ENCODE measurements around the gene P2RX7.

P2RX7 gene

DNA sequence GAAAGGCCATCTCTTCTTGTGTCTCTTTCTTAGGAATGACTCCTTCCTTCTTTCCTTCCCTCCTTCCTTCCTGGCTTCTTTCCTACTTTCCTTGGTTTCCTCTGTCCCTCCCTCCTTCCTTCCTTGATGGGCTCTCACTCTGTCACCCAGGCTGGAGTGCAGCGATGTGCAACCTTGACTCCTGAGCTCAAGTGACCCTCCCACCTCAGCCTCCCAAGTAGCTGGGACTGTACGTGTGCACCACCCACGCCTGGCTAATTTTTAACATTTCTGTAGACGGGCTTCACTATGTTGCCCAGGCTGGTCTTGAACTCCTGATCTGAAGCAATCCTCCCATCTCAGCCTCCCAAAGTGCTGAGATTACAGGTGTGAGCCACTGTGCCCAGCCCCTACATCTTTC lies 10.9 kb upstream of the P2RX7 start:
- no peaks in the 10 kb centered on the region for H3K36me3 ChIP-seq (ENCODE audit: control insufficient read depth in 2 of 2, insufficient read depth in 2 of 2, low read length in 2 of 2)
- peaks cover 0 to 2% of the 10 kb centered on the region in 2 donors for H3K27me3 ChIP-seq (ENCODE audit: control insufficient read depth in 1 of 2, insufficient read depth in 2 of 2, low read length in 2 of 2)
- H3K27ac ChIP-seq (ENCODE audit: low read length): no peak overlapping the region
- no peaks in the 10 kb centered on the region for H3K9me3 ChIP-seq (ENCODE audit: control insufficient read depth in 2 of 2, low read length in 2 of 2)
- H3K4me3 ChIP-seq (ENCODE audit: low read length in 2 of 2): no peak overlapping the region
- H3K9ac ChIP-seq (ENCODE audit: low read length in 2 of 2): no peak overlapping the region
- H3K4me1 ChIP-seq (ENCODE audit: control insufficient read depth, insufficient read depth, low read length): no peaks in the 10 kb centered on the region

GRCh38 chr12:121123488-121123887 lies 9.2 kb upstream of the P2RX7 start:
- no peaks in the 10 kb centered on the region for H3K36me3 ChIP-seq (ENCODE audit: control insufficient read depth in 2 of 2, insufficient read depth in 2 of 2, low read length in 2 of 2)
- H3K9ac ChIP-seq (ENCODE audit: low read length in 2 of 2): no peak overlapping the region
- no peak overlapping the region for H3K27ac ChIP-seq (ENCODE audit: low read length)
- H3K9me3 ChIP-seq (ENCODE audit: control insufficient read depth in 2 of 2, low read length in 2 of 2): no peaks in the 10 kb centered on the region
- no peak overlapping the region for H3K4me3 ChIP-seq (ENCODE audit: low read length in 2 of 2)
- peaks cover 0 to 2% of the 10 kb centered on the region in 2 donors for H3K27me3 ChIP-seq (ENCODE audit: control insufficient read depth in 1 of 2, insufficient read depth in 2 of 2, low read length in 2 of 2)
- no peaks in the 10 kb centered on the region for H3K4me1 ChIP-seq (ENCODE audit: control insufficient read depth, insufficient read depth, low read length)

DNA sequence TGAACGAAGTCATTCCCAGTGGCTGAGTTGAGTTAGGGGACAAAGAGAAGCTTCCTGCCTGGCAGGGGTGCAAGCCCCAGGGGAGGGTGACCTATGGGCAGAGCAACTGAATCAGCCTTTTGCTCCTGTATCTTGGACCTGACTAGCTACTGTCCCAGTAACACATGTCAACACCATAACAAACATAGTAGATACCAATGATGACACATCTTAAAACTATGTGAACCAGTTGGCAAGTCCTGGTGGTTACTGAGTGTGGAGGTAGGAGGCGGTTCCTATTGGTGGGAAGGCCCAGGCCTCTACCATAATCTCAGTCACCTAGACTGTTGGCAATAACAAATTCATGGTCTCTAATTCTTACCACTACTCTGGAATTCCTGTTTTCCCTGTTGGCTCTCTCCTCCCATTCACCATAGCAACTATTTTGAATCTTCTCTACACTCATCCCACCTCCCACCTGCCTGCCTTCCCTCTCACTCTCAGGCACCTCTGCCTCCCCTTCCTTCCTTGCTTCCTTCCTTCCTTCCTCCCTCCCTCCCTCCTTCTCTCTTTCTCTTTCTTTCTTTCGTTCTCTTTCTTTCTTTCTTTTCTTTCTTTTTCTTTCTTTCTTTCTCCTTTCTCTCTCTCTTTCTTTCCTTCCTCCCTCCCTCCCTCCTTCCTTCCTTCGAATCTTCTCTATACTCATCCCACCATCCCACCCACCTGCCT lies 8.1 kb upstream of the P2RX7 start:
- no peaks in the 10 kb centered on the region for H3K36me3 ChIP-seq (ENCODE audit: control insufficient read depth in 2 of 2, insufficient read depth in 2 of 2, low read length in 2 of 2)
- no peak overlapping the region for H3K4me3 ChIP-seq (ENCODE audit: low read length in 2 of 2)
- no peak overlapping the region for H3K27ac ChIP-seq (ENCODE audit: low read length)
- peaks cover 0 to 2% of the 10 kb centered on the region in 2 donors for H3K27me3 ChIP-seq (ENCODE audit: control insufficient read depth in 1 of 2, insufficient read depth in 2 of 2, low read length in 2 of 2)
- no peak overlapping the region for H3K9ac ChIP-seq (ENCODE audit: low read length in 2 of 2)
- H3K9me3 ChIP-seq (ENCODE audit: control insufficient read depth in 2 of 2, low read length in 2 of 2): no peaks in the 10 kb centered on the region
- no peaks in the 10 kb centered on the region for H3K4me1 ChIP-seq (ENCODE audit: control insufficient read depth, insufficient read depth, low read length)

- Histone ChIP-seq H3K27me3 (ENCODE audit: control insufficient read depth in 1 of 2, insufficient read depth in 2 of 2, low read length in 2 of 2) (no peaks in the 10 kb centered on the region), H3K27ac (ENCODE audit: low read length) (no peak overlapping the region)
These were observed 5.2 kb upstream of the P2RX7 start for GRCh38 chr12:121127501-121127900.

DNA sequence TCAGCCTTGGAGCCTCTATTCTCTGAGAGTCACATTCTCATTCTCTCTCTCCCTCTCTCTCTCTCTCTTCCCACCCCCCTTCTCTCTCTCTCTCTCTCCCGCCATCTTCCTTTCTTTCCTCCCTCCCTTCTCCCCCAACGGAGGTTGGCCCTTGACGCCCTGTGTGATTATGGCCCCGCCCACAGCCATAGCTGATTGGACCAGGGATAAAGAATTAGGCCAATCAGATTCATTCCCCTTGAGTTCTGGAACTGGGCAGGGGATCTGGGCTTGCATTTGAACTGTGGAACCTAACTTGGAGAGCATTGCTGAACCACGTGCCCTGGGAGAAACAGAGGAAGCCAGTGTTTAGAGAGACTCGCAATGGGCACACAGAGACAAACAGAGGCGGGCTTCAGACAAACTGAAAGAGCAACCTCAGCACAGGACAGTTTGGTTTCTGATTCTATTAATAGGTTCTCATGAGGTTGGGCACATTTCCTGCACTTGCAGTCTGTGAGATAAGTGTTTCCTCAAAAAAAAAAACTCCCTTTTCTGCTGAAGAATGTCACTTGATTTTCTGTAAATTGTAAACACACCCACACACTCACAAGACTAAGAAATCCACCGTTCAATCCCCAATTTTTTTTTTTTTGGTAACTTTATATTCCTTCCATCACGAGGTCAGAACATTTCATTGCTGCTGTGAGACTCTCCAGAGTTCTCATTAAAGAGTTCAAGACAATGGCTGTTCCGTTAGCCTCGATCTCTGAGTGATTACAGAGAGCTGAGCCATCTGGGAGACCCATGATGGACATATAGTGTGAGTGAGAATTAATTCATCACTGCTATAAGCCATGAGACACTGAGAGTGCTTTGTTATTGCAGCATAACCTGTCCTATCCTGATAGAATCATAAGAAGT lies 3.5 kb upstream of the P2RX7 start:
- Histone ChIP-seq H3K4me3 (ENCODE audit: low read length in 2 of 2) (peak overlapping the region; percentile 26 to 57), H3K9me3 (ENCODE audit: control insufficient read depth in 2 of 2, low read length in 2 of 2) (no peaks in the 10 kb centered on the region), H3K27me3 (ENCODE audit: control insufficient read depth in 1 of 2, insufficient read depth in 2 of 2, low read length in 2 of 2) (no peaks in the 10 kb centered on the region), H3K36me3 (ENCODE audit: control insufficient read depth in 2 of 2, insufficient read depth in 2 of 2, low read length in 2 of 2) (no peaks in the 10 kb centered on the region), H3K4me1 (ENCODE audit: control insufficient read depth, insufficient read depth, low read length) (peaks cover 13% of the 10 kb centered on the region), H3K9ac (ENCODE audit: low read length in 2 of 2) (no peak overlapping the region), H3K27ac (ENCODE audit: low read length) (peak overlapping the region; percentile 49)

More at GRCh38 chr12:121127501-121127900, 5.2 kb upstream of the P2RX7 start:
- H3K9ac ChIP-seq (ENCODE audit: low read length in 2 of 2): no peak overlapping the region
- no peaks in the 10 kb centered on the region for H3K36me3 ChIP-seq (ENCODE audit: control insufficient read depth in 2 of 2, insufficient read depth in 2 of 2, low read length in 2 of 2)
- H3K4me1 ChIP-seq (ENCODE audit: control insufficient read depth, insufficient read depth, low read length): peaks cover under 1% of the 10 kb centered on the region
- no peaks in the 10 kb centered on the region for H3K9me3 ChIP-seq (ENCODE audit: control insufficient read depth in 2 of 2, low read length in 2 of 2)
- H3K4me3 ChIP-seq (ENCODE audit: low read length in 2 of 2): no peak overlapping the region

DNA sequence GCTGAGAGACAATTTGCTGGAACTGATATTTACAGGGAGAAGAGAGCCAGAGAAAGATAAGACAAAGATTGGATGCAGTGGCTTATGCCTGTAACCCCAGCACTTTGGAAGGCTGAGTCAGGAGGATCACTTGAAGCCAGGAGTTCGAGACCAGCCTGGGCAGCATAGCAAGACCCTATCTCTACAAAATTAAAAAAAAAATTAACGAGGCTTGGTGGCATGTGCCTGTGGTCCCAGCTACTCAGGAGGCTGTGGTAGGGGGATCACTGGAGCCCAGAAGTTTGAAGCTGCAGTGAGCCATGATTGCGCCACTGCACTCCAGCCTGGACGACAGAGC lies 2.9 kb upstream of the P2RX7 start:
- H3K9me3 ChIP-seq (ENCODE audit: control insufficient read depth in 2 of 2, low read length in 2 of 2): no peaks in the 10 kb centered on the region
- H3K27me3 ChIP-seq (ENCODE audit: control insufficient read depth in 1 of 2, insufficient read depth in 2 of 2, low read length in 2 of 2): no peaks in the 10 kb centered on the region
- H3K4me3 ChIP-seq (ENCODE audit: low read length in 2 of 2): no peak overlapping the region
- H3K27ac ChIP-seq (ENCODE audit: low read length): peak overlapping the region; percentile 49
- H3K36me3 ChIP-seq (ENCODE audit: control insufficient read depth in 2 of 2, insufficient read depth in 2 of 2, low read length in 2 of 2): no peaks in the 10 kb centered on the region
- no peak overlapping the region for H3K9ac ChIP-seq (ENCODE audit: low read length in 2 of 2)
- H3K4me1 ChIP-seq (ENCODE audit: control insufficient read depth, insufficient read depth, low read length): peaks cover 13% of the 10 kb centered on the region

DNA sequence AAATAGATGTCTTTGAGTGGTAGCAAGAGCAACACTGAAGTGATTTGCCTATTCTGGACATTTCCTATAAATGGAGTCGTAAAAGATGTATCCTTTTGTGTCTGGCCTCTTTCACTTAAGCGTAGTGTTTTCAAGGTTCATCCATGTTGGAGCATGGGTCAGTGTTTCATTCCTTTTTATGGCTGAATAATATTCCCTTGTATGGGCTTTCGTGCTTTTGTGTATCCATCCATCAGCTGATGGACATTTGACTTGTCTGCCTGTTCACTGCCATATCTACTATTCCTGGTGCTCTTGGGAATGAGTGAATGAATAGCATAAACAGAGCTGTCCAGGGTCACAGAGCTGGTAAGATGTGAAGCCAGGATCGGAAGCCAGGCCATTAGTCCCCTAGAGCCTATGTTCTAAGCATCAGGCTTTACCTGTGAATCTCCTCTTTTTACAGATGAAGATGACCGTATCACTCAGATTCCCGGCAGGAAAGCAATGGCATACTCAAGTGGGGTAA lies 1.8 kb upstream of the P2RX7 start:
- Histone ChIP-seq H3K4me1 (ENCODE audit: control insufficient read depth, insufficient read depth, low read length) (peaks cover 13% of the 10 kb centered on the region), H3K27ac (ENCODE audit: low read length) (no peak overlapping the region), H3K36me3 (ENCODE audit: control insufficient read depth in 2 of 2, insufficient read depth in 2 of 2, low read length in 2 of 2) (no peaks in the 10 kb centered on the region), H3K27me3 (ENCODE audit: control insufficient read depth in 1 of 2, insufficient read depth in 2 of 2, low read length in 2 of 2) (no peaks in the 10 kb centered on the region), H3K9me3 (ENCODE audit: control insufficient read depth in 2 of 2, low read length in 2 of 2) (no peaks in the 10 kb centered on the region), H3K4me3 (ENCODE audit: low read length in 2 of 2) (no peak overlapping the region), H3K9ac (ENCODE audit: low read length in 2 of 2) (no peak overlapping the region)

DNA sequence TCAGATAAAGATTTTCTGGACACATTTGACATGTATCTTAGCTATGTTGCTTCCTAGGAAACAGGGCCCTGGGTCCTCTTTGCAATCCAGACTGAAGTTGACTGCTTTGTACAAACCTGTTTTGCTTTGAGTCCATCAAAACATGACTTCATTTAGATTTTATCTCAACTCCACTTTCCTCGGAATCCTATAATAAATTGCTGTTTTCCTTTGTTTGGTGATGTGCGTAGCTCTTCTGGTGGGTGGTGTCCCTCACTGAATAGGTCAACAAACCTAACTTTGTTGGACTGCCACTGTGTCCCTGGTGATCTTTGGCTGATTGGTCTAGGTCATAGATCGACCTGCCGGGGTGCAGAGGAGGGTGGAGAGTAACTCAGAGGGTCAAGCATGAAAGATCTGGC lies 735 bp upstream of the P2RX7 start:
- Histone ChIP-seq H3K36me3 (ENCODE audit: control insufficient read depth in 2 of 2, insufficient read depth in 2 of 2, low read length in 2 of 2) (no peaks in the 10 kb centered on the region), H3K9me3 (ENCODE audit: control insufficient read depth in 2 of 2, low read length in 2 of 2) (no peaks in the 10 kb centered on the region), H3K9ac (ENCODE audit: low read length in 2 of 2) (no peak overlapping the region), H3K27me3 (ENCODE audit: control insufficient read depth in 1 of 2, insufficient read depth in 2 of 2, low read length in 2 of 2) (no peaks in the 10 kb centered on the region), H3K4me1 (ENCODE audit: control insufficient read depth, insufficient read depth, low read length) (peaks cover 13% of the 10 kb centered on the region), H3K4me3 (ENCODE audit: low read length in 2 of 2) (no peak overlapping the region), H3K27ac (ENCODE audit: low read length) (no peak overlapping the region)

DNA sequence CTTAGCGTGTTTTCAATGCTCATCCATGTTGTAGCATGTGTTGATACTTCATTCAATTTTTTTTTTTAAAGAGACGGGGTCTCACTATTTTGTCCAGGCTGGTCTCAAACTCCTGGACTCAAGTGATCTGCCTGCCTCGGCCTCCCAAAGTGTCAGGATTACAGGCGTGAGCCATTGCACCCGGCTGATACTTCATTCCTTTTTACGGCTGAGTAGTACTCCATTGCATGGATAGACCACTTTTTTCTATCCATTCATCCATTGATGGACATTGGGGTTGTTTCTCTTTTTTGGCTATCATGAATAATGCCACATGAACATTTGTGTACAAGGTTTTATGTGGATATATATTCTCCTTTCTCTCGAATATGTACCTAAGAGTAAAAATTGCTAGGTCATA lies 1.2 kb downstream of the P2RX7 start:
- Histone ChIP-seq H3K4me3 (ENCODE audit: low read length in 2 of 2) (peak overlapping the region in 1 of 2 donors; percentile 84), H3K27me3 (ENCODE audit: control insufficient read depth in 1 of 2, insufficient read depth in 2 of 2, low read length in 2 of 2) (no peaks in the 10 kb centered on the region), H3K27ac (ENCODE audit: low read length) (no peak overlapping the region), H3K9ac (ENCODE audit: low read length in 2 of 2) (no peak overlapping the region), H3K9me3 (ENCODE audit: control insufficient read depth in 2 of 2, low read length in 2 of 2) (no peaks in the 10 kb centered on the region), H3K4me1 (ENCODE audit: control insufficient read depth, insufficient read depth, low read length) (peaks cover 13% of the 10 kb centered on the region), H3K36me3 (ENCODE audit: control insufficient read depth in 2 of 2, insufficient read depth in 2 of 2, low read length in 2 of 2) (peaks cover 0 to 2% of the 10 kb centered on the region in 2 donors)

GRCh38 chr12:121135320-121135719 lies 2.6 kb downstream of the P2RX7 start:
- Histone ChIP-seq H3K4me3 (ENCODE audit: low read length in 2 of 2) (no peak overlapping the region), H3K36me3 (ENCODE audit: control insufficient read depth in 2 of 2, insufficient read depth in 2 of 2, low read length in 2 of 2) (peaks cover 0 to 2% of the 10 kb centered on the region in 2 donors), H3K9me3 (ENCODE audit: control insufficient read depth in 2 of 2, low read length in 2 of 2) (no peaks in the 10 kb centered on the region), H3K4me1 (ENCODE audit: control insufficient read depth, insufficient read depth, low read length) (peaks cover 13% of the 10 kb centered on the region), H3K27me3 (ENCODE audit: control insufficient read depth in 1 of 2, insufficient read depth in 2 of 2, low read length in 2 of 2) (no peaks in the 10 kb centered on the region), H3K9ac (ENCODE audit: low read length in 2 of 2) (no peak overlapping the region), H3K27ac (ENCODE audit: low read length) (no peak overlapping the region)

Data from stomach smooth muscle (tissue), 2 donors.